PFSK-1 (cell line): ENCODE data around the gene UNC5B.

Source experiments
- FOXP2 ChIP-seq: optimal IDR thresholded peaks from 2 replicates; pipeline ENCODE3; 2011; ENCODE audit warnings: borderline replicate concordance, control low read depth, inconsistent platforms; ENCODE audit not compliant: insufficient read depth; ENCODE audit errors: extremely low read length, extremely low read depth
- POLR2AphosphoS5 ChIP-seq: IDR thresholded peaks from 2 replicates; pipeline ENCODE4 v1.6.1; 2012; ENCODE audit warnings: low read depth, mild to moderate bottlenecking, control low read depth, low read length, moderate library complexity
- SIN3A ChIP-seq: IDR thresholded peaks from 2 replicates; pipeline ENCODE4 v1.6.1; 2012; ENCODE audit warnings: mild to moderate bottlenecking, low read length, moderate library complexity, borderline replicate concordance; ENCODE audit not compliant: insufficient read depth
- TAF1 ChIP-seq: IDR thresholded peaks from 2 replicates; pipeline ENCODE4 v1.6.1; 2012; ENCODE audit warnings: low read length, control low read depth, borderline replicate concordance; ENCODE audit not compliant: insufficient read depth
- TF ChIP-seq, protein P1 (sequence below), 2 experiments: IDR thresholded peaks; 2 replicates each; pipeline versions ENCODE4 v1.6.1 to v1.8.0; 2011 to 2012; ENCODE audit warnings: low read depth in 2 of 2, low read length in 2 of 2, control low read depth in 1 of 2, inconsistent platforms in 1 of 2, mild to moderate bottlenecking in 1 of 2, moderate library complexity in 1 of 2; ENCODE audit not compliant: insufficient read depth in 1 of 2

Gene UNC5B

DNA sequence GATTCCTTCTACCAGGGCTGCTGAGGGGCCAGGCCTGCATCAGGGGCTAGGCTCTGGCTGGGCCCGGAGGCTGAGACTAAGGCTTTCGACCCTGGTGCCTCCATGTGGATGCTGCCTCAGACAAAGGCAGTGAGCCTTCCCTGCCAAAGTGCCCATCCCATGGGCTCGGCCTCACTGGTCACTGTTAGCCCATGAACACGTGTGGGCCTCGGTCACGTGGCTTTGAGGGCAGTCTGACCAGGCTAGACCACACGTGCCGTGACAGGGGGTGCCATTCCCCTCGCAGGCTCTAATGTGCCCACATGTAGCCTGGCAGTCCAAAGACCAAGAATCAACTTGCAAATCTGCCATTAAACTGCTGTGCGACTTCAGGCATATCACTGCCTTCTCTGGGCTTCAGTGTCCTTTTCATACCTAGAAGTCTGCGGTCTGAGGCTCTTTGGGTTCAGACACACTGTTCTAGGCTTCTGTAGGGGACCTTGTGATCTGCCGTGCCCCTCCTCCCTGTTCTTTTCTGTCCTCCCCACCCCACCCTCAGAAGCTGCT lies 89.1 kb downstream of the UNC5B start:
- TF ChIP-seq FOXP2 (no peak), SIN3A (no peak), POLR2AphosphoS5 (no peak), TAF1 (no peak)
- TF ChIP-seq, protein P1, sequence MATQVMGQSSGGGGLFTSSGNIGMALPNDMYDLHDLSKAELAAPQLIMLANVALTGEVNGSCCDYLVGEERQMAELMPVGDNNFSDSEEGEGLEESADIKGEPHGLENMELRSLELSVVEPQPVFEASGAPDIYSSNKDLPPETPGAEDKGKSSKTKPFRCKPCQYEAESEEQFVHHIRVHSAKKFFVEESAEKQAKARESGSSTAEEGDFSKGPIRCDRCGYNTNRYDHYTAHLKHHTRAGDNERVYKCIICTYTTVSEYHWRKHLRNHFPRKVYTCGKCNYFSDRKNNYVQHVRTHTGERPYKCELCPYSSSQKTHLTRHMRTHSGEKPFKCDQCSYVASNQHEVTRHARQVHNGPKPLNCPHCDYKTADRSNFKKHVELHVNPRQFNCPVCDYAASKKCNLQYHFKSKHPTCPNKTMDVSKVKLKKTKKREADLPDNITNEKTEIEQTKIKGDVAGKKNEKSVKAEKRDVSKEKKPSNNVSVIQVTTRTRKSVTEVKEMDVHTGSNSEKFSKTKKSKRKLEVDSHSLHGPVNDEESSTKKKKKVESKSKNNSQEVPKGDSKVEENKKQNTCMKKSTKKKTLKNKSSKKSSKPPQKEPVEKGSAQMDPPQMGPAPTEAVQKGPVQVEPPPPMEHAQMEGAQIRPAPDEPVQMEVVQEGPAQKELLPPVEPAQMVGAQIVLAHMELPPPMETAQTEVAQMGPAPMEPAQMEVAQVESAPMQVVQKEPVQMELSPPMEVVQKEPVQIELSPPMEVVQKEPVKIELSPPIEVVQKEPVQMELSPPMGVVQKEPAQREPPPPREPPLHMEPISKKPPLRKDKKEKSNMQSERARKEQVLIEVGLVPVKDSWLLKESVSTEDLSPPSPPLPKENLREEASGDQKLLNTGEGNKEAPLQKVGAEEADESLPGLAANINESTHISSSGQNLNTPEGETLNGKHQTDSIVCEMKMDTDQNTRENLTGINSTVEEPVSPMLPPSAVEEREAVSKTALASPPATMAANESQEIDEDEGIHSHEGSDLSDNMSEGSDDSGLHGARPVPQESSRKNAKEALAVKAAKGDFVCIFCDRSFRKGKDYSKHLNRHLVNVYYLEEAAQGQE (IDR thresholded peaks at IDR 0.05; ENCODE audit: insufficient read depth in 1 of 2, low read depth in 2 of 2, low read length in 2 of 2), result no peak

DNA sequence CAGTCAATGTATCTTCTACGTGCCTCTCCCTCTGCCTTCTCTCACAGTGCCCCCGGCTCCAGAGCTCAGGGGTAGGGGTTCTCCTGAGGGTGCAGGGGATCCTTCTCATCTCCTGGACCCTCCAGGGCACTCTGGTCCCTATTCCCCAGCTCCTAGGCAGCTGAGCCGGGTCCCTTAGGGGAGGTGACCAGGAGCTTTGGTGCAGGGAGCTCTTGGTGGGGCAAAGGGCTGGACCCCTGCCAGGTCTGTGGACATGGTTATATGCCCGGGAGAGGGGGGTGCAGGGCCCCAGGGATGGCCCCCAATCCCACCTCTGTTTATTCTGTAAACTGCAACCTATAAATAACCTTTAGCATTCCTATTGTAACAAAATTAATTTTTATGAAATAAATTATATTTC lies 90.1 kb downstream of the UNC5B start:
- no peak for TF ChIP-seq FOXP2
- TF ChIP-seq POLR2AphosphoS5, result no peak
- TF ChIP-seq, protein P1 (IDR thresholded peaks at IDR 0.05; ENCODE audit: insufficient read depth in 1 of 2, low read depth in 2 of 2, low read length in 2 of 2), result no peak
- TF ChIP-seq SIN3A, result no peak
- TF ChIP-seq TAF1, result no peak

DNA sequence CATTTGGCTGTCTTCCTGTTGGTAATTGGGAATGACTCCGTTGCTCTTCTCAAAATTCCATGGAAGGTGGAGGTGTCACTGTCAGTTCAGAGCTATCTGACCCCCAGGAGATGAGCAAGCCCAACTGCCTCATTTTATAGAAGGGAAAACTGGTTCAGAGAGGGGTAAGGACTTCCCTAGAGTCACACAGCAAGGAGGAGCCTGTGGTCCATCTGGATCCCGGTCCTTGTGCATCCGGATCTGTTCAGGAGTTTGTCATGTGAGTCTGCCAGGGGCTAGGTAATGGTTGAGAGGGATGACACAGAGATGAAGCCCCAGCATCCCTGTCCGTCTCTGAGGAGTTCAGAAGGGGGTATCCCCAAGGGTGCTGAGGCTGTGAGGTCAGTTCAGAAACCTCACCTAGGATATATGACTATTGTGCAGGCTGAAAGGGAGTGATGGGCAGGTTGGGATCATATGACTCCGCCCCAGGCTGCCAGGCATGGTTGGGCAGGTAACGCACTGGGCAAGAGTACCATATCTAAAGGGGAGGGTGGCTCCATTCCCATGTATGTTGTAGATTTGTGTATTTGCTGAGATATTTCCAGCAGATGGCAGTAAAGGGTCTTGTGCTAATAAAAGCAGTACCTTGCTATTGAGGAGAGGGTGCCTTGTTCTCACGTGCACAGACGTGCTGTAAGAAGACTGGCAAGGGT lies 90.7 kb downstream of the UNC5B start:
- TF ChIP-seq SIN3A, result no peak
- TF ChIP-seq FOXP2, result no peak
- TF ChIP-seq, protein P1 (IDR thresholded peaks at IDR 0.05; ENCODE audit: insufficient read depth in 1 of 2, low read depth in 2 of 2, low read length in 2 of 2), result no peak
- no peak for TF ChIP-seq POLR2AphosphoS5
- TF ChIP-seq TAF1, result no peak

DNA sequence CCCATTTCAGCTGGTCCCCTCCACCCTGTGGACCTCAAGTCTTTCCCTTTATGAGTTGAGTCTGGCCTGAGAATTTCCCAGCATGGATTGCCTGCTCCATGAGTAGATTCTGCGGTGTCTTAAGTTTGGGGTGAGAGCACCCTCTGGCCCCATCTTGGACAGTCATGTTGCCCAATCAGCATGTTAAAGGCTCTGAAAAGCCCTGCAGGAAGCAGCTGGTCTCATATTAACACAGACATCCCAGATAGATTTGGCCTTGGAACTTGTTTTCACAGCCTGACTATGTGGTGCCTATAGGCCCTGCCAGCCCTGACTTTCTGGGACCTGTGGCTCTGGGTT lies 91.2 kb downstream of the UNC5B start:
- no peak for TF ChIP-seq FOXP2

DNA sequence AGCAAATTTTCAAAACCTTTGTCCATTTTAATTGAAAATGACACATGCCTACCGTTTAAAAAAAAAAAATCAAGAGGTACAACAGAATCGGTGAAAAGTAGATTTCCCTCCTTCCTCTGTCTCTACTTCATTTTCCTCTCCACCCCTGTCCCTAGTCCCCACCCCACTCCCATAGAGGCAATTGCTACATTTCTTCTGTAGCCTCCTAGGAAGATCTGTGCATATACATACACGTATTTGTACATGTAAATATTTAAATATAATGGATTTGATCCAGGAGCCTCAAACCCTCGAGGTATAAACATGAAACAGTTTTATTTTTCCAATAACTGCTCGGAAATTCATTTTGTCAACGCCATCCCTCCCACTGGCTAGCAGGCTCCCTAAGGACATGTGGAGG lies 92.5 kb downstream of the UNC5B start:
- TF ChIP-seq TAF1, result no peak

DNA sequence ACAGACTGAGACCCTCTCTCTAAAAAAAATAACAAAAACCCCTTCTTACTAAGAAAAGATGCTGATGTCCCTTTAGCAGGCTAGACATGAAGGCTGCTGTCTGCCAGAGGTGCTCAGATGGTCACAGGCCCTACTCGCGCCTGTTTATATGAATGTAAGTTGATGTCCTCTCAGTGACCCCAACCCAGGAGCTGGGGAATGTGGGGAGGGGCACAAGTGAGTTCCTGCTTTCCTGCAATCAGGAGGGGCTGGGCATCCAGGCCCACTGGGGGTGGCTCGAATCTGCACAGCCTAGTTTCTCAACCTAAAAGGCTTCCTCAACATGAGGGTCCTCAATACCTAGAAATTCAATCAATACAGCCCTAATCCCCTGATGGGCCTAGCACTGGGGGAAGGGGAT lies 94.6 kb downstream of the UNC5B start:
- TF ChIP-seq SIN3A (no peak), FOXP2 (no peak), POLR2AphosphoS5 (no peak), TAF1 (no peak)
- TF ChIP-seq, protein P1 (IDR thresholded peaks at IDR 0.05; ENCODE audit: insufficient read depth in 1 of 2, low read depth in 2 of 2, low read length in 2 of 2), result no peak
